ENCODE results near the gene TRIM28.
A peak's percentile ranks its signal among the peaks of the same experiment; 100 is the strongest.
"Not testable (repeated sequence)": the region's sequence is repeated elsewhere in the genome, so short reads cannot be mapped to it uniquely, and the experiment has no call there.

TRIM28 gene

DNA sequence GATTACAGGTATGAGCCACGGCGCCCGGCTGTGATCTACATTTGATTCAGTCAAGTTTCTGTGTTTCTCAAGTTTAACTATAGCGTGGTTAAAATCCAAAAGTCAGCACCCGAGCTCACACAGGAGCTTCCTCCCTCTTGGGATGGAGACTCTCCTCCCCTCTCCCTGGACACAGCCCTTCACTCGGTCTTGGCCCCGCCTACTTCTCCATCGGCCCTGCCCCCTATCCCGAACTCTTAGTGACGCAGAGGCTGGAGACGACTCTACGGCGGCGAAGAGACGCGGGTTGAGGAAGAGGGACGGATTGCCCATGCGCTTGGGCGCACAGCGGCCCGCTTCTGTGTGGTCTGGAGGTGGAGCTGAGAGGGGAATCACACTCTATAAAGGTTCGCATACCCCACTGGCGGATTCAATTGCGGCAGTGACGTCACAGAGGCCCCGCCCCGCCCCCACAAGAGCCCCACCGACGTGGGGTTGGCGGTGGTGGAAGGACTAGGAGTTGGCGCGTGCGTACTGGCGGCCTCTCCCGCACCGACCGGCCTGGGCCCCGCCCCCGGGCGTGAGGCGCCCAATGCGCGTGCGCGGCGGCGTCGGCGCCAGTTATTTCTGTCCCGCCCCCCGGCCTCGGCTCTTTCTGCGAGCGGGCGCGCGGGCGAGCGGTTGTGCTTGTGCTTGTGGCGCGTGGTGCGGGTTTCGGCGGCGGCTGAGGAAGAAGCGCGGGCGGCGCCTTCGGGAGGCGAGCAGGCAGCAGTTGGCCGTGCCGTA lies at the start of gene TRIM28:
Gene TRIM28, plus strand, starts transcription at position 239 of the 765 bp plus-strand sequence. CDS start 694 bp downstream, outside the sequence.
- H3K4me3 ChIP-seq (ENCODE audit: low read depth, low read length), result peak within 1 kb of the TSS; percentile 89
- TF ChIP-seq, protein P1, sequence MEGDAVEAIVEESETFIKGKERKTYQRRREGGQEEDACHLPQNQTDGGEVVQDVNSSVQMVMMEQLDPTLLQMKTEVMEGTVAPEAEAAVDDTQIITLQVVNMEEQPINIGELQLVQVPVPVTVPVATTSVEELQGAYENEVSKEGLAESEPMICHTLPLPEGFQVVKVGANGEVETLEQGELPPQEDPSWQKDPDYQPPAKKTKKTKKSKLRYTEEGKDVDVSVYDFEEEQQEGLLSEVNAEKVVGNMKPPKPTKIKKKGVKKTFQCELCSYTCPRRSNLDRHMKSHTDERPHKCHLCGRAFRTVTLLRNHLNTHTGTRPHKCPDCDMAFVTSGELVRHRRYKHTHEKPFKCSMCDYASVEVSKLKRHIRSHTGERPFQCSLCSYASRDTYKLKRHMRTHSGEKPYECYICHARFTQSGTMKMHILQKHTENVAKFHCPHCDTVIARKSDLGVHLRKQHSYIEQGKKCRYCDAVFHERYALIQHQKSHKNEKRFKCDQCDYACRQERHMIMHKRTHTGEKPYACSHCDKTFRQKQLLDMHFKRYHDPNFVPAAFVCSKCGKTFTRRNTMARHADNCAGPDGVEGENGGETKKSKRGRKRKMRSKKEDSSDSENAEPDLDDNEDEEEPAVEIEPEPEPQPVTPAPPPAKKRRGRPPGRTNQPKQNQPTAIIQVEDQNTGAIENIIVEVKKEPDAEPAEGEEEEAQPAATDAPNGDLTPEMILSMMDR (IDR thresholded peaks at IDR 0.05; ENCODE audit: low read depth, low read length), result no peak

DNA sequence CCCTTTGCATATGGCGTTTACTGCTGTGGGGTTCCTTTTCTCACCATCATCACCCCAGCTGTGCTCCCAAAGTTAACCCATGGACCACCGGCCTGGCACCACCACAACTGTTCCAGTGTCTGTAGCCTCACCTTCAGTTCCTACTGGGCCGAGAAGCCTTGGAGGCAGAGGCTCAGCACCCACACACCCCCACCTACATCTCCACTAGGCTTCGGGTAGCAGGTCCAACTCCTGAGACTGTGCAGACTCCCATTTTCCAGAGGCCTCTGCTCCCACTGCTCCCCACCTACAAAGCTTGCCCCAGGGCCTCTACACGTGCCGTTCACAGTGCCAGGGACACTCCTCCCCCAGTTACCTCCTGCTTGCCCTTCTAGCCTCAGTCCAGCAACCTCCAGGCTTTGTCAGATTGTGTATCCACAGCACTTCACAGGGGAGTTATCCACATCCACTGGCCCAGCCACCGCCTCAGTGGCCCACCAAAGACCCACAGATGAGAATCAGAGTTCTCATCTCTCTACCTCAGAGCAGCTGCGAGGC lies 46.2 kb upstream of the TRIM28 start:
- TF ChIP-seq, protein P1 (IDR thresholded peaks at IDR 0.05; ENCODE audit: low read depth, low read length), result no peak
- no peak overlapping the region for H3K4me3 ChIP-seq (ENCODE audit: low read depth, low read length)

DNA sequence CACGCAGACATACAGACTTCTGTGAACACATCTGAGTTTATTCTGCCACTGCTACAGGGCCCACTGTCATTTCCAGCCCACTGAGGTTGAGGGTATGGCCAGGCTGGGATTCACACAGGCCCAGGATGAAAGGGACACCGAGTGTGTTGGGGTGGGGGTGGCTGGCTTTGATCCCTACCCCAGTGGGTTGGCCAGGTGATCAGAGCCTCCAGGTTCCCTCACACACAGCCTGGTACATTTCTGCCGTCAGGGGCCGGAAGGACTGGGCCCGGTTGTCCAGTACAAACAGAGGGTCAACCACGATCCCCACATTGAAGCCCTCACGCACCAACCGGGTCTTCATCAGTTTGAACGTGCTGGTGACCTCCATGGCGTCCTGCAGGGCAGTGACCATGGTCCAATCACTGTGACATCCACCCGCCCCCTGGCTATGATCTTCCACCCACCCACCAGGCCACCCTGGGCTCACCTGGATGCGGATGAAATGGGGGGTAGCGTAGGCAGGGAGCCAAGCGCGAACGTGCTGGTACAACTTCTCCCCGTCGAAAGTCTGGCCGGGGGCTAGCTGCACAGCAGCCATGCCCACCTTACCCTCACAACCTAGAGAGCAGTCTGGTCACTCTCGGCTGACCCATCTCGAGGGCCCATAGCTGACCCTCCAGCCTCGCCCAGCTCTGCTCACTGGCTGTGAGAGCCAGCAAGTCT lies 45.4 kb upstream of the TRIM28 start:
- peak overlapping the region; percentile 35 for H3K4me3 ChIP-seq (ENCODE audit: low read depth, low read length)
- TF ChIP-seq, protein P1 (IDR thresholded peaks at IDR 0.05; ENCODE audit: low read depth, low read length), result no peak

DNA sequence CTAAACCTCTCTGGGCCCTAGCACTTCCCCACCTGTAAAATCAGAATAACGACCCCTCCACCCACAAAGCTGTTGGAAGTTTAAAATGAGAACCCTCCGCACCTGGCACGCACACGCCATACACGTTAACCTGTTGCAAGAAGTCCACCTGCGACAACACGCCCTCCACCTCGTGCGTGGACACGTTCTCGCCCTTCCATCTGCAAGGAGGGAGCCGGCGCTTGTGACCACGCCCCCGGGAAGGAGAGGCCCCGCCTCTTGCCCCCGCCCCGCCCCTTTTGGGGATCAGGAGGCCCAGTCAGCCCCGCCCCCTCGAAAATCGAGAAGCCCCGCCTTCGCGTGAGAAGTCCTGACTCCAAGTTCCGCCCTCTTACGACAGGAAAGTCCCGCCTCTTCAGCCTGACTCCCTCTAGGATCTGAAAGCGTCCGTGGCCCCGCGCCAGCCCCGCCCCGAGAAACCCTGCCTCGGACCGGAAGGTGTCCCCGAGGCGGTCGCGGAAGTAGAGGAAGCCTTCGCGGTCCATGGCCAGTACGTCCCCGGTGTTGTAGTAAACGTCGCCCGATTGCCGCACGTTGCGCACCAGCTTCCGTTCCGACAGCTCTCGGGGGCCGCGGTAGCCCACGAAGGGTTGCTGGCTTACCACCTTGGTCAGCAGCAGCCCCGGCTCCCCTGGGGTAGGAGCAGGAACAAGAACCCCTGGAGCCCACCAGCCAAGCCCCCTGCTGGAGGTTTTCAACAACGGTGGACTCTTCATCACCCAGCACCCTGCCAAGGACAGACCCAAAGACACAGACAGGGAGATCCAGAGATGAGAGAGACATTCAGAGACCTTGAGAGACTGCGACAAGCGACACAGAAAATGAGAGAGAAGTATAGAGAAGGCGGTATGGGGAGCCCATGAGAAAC lies 44.6 kb upstream of the TRIM28 start:
- TF ChIP-seq, protein P1 (IDR thresholded peaks at IDR 0.05; ENCODE audit: low read depth, low read length), result no peak
- peak overlapping the region; percentile 62 for H3K4me3 ChIP-seq (ENCODE audit: low read depth, low read length)

DNA sequence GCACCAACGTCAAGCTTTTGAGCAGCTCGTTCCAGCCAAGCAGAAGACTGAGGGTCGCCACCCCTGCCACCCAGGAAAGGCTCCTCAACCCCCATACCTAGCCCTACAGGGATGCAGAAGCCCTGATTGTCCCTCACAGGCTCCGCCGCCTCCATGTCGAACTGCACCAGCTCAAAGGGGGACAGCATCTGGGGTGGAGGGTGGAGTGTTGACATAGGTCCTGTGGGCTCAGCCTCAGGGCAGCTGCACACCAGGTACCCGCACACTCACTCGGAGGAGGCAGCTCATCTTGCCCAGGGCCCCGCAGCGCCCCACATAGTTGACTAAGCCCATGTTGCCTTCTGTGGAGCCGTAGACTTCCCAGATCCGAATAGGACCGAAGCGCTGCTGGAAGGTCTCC lies 43.6 kb upstream of the TRIM28 start:
- TF ChIP-seq, protein P1 (IDR thresholded peaks at IDR 0.05; ENCODE audit: low read depth, low read length), result no peak
- peak overlapping the region; percentile 62 for H3K4me3 ChIP-seq (ENCODE audit: low read depth, low read length)

DNA sequence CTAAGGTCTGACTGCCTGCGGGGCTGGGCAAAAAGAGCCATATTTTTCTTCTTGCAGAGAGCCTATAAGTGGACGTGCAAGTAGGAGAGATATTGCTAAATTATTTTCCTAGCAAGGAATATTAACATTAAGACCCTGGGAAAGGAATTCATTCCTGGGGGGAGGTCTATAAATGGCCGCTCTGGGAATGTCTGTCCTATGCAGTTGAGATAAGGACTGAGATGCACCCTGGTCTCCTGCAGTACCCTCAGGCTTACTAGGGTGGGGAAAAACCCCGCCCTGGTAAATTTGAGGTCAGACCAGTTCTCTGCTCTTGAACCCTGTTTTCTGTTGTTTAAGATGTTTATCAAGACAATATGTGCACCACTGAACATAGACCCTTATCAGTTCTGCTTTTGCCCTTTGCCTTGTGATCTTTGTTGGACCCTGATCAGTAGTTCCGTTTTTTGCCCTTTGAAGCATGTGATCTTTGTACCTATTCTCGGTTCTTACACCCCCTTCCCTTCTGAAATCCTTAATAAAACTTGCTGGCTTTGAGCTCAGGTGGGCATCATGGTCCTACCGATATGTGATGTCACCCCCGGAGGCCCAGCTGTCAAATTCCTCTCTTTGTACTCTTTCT lies 36.2 kb upstream of the TRIM28 start:
- not testable (repeated sequence) for H3K4me3 ChIP-seq (ENCODE audit: low read depth, low read length)

DNA sequence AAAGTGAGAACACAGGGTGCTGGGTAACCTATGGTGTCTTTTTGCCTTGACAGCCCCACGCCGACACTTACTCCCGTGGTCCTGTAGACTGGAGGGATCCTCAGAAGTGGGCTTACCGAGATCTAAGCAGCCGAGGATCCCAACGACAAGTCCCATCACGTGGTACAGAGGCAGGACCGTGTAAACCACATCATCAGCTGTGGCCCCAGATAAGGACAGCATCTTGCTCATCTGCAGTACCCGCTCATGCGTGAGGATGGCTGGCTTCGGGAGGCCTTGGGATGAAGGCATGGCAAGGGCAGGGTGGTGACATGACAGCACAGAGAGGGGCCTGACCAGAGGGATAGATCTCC lies 34.2 kb upstream of the TRIM28 start:
- TF ChIP-seq, protein P1 (IDR thresholded peaks at IDR 0.05; ENCODE audit: low read depth, low read length), result no peak
- no peak overlapping the region for H3K4me3 ChIP-seq (ENCODE audit: low read depth, low read length)

Measured in WI38 (cell line).